H9 (cell line): ENCODE data around the gene LHX4. TPM values are rescaled to one million over a fixed set of nuclear protein-coding genes. Genes with fewer than 3 reads are reported as not detected.

ENCODE experiments used
- DNase-seq: peaks from one replicate; pipeline ENCODE4 v3.0.0-alpha.2; 2017
- H2AFZ ChIP-seq: one replicate; pipeline ENCODE4 v1.6.1; 2013; ENCODE audit warnings: mild to moderate bottlenecking, low read length, control low read depth, moderate library complexity
- H2AK5ac ChIP-seq: 2 replicates; pipeline ENCODE4 v1.6.1; 2013; ENCODE audit warnings: low read length, control low read depth, mixed read lengths; ENCODE audit not compliant: insufficient read length
- H2BK120ac ChIP-seq: one replicate; pipeline ENCODE4 v1.6.1; 2013; ENCODE audit warnings: low read depth, mild to moderate bottlenecking, low read length, control low read depth, inconsistent platforms; ENCODE audit not compliant: poor library complexity, severe bottlenecking
- H2BK12ac ChIP-seq: 2 replicates; pipeline ENCODE4 v1.6.1; 2013; ENCODE audit warnings: low read length, control low read depth, mixed read lengths, low read depth; ENCODE audit not compliant: insufficient read length
- H2BK15ac ChIP-seq: 2 replicates; pipeline ENCODE4 v1.6.1; 2013; ENCODE audit warnings: low read depth, low read length, control low read depth
- H2BK20ac ChIP-seq: one replicate; pipeline ENCODE4 v1.6.1; 2013; ENCODE audit warnings: low read depth, mild to moderate bottlenecking, low read length, control low read depth, inconsistent platforms; ENCODE audit not compliant: poor library complexity, severe bottlenecking
- H2BK5ac ChIP-seq: 2 replicates; pipeline ENCODE4 v1.6.1; 2013; ENCODE audit warnings: low read length, control low read depth, mixed read lengths; ENCODE audit not compliant: insufficient read length
- H3K14ac ChIP-seq: 2 replicates; pipeline ENCODE4 v1.6.1; 2013; ENCODE audit warnings: low read length, control low read depth; ENCODE audit not compliant: insufficient read depth
- H3K18ac ChIP-seq: 2 replicates; pipeline ENCODE4 v1.6.1; 2013; ENCODE audit warnings: low read depth, mild to moderate bottlenecking, mixed read lengths, low read length, control low read depth; ENCODE audit not compliant: insufficient read length
- H3K23ac ChIP-seq: 2 replicates; pipeline ENCODE4 v1.6.1; 2013; ENCODE audit warnings: low read length, control low read depth, mixed read lengths, low read depth; ENCODE audit not compliant: insufficient read length
- H3K23me2 ChIP-seq: 2 replicates; pipeline ENCODE4 v1.6.1; 2013; ENCODE audit warnings: low read depth, mild to moderate bottlenecking, mixed read lengths, low read length, control low read depth; ENCODE audit not compliant: insufficient read length, poor library complexity, severe bottlenecking
- H3K27ac ChIP-seq: 2 replicates; pipeline ENCODE4 v1.5.1; 2013; ENCODE audit warnings: low read length, control low read depth, mixed read lengths, low read depth; ENCODE audit not compliant: insufficient read length
- H3K27me3 ChIP-seq: 2 replicates; pipeline ENCODE4 v1.6.1; 2013; ENCODE audit warnings: low read length, control low read depth, inconsistent platforms; ENCODE audit not compliant: insufficient read depth
- H3K4ac ChIP-seq: 2 replicates; pipeline ENCODE4 v1.6.1; 2013; ENCODE audit warnings: low read depth, mild to moderate bottlenecking, control low read depth, inconsistent platforms, low read length, moderate library complexity
- H3K4me1 ChIP-seq: 2 replicates; pipeline ENCODE4 v1.6.1; 2013; ENCODE audit warnings: low read length, control low read depth, inconsistent platforms; ENCODE audit not compliant: insufficient read depth
- H3K4me2 ChIP-seq: 2 replicates; pipeline ENCODE4 v1.6.1; 2013; ENCODE audit warnings: low read length, control low read depth, mixed read lengths; ENCODE audit not compliant: insufficient read length, insufficient read depth
- H3K56ac ChIP-seq: 2 replicates; pipeline ENCODE4 v1.6.1; 2013; ENCODE audit warnings: low read depth, mild to moderate bottlenecking, mixed read lengths, low read length, control low read depth; ENCODE audit not compliant: insufficient read length
- H3K79me1 ChIP-seq: 2 replicates; pipeline ENCODE4 v1.6.1; 2013; ENCODE audit warnings: low read depth, mild to moderate bottlenecking, moderate library complexity, low read length, control low read depth, inconsistent platforms; ENCODE audit not compliant: insufficient read depth, poor library complexity, severe bottlenecking
- H3K79me2 ChIP-seq: 2 replicates; pipeline ENCODE4 v1.6.1; 2013; ENCODE audit warnings: low read length, control low read depth, inconsistent platforms; ENCODE audit not compliant: insufficient read depth
- H3K9ac ChIP-seq: 2 replicates; pipeline ENCODE4 v1.6.1; 2013; ENCODE audit warnings: low read length, control low read depth, mixed read lengths; ENCODE audit not compliant: insufficient read length; ENCODE audit errors: extremely low read depth
- H3K9me3 ChIP-seq: one replicate; pipeline ENCODE4 v1.6.1; 2013; ENCODE audit warnings: low read depth, low read length, inconsistent platforms; ENCODE audit not compliant: control insufficient read depth
- H3T11ph ChIP-seq: one replicate; pipeline ENCODE4 v1.6.1; 2013; ENCODE audit warnings: mild to moderate bottlenecking, low read length, control low read depth, inconsistent platforms
- H4K20me1 ChIP-seq: one replicate; pipeline ENCODE4 v1.6.1; 2013; ENCODE audit not compliant: control insufficient read depth, insufficient read length, insufficient read depth
- H4K5ac ChIP-seq: 2 replicates; pipeline ENCODE4 v1.6.1; 2013; ENCODE audit warnings: low read depth, mild to moderate bottlenecking, mixed read lengths, low read length, control low read depth; ENCODE audit not compliant: insufficient read length
- H4K8ac ChIP-seq: replicated peaks from 2 replicates; pipeline ENCODE4 v1.6.1; 2013; ENCODE audit warnings: low read length, control low read depth, mixed read lengths, low read depth; ENCODE audit not compliant: insufficient read length
- H4K91ac ChIP-seq: 2 replicates; pipeline ENCODE4 v1.6.1; 2013; ENCODE audit warnings: low read depth, mild to moderate bottlenecking, moderate library complexity, mixed read lengths, low read length, control low read depth; ENCODE audit not compliant: insufficient read length
- H3K27ac Mint-ChIP-seq, 3 experiments: 2 replicates in 2 of 3; 3 replicates in 1 of 3; pipeline ENCODE4 v1.8.0; 2020 to 2021; ENCODE audit warnings: mixed read lengths in 3 of 3, mild to moderate bottlenecking in 1 of 3, moderate library complexity in 1 of 3
- H3K27me3 Mint-ChIP-seq: 2 replicates; pipeline ENCODE4 v1.8.0; 2021; ENCODE audit warnings: low read depth, mild to moderate bottlenecking, moderate library complexity, mixed read lengths
- H3K36me3 Mint-ChIP-seq, 3 experiments: 2 replicates in 2 of 3; 3 replicates in 1 of 3; pipeline ENCODE4 v1.8.0; 2020 to 2021; ENCODE audit warnings: low read depth in 3 of 3, mixed read lengths in 3 of 3; ENCODE audit not compliant: insufficient read depth in 1 of 3
- H3K4me1 Mint-ChIP-seq, 2 experiments: 2 replicates each; pipeline ENCODE4 v1.8.0; 2020; ENCODE audit warnings: mixed read lengths in 2 of 2
- H3K4me3 Mint-ChIP-seq, 2 experiments: 2 replicates in 1 of 2; 3 replicates in 1 of 2; pipeline ENCODE4 v1.8.0; 2020 to 2021; ENCODE audit warnings: mild to moderate bottlenecking in 2 of 2, mixed read lengths in 2 of 2, moderate library complexity in 1 of 2
- H3K9me3 Mint-ChIP-seq, 2 experiments: 2 replicates in 1 of 2; 3 replicates in 1 of 2; pipeline ENCODE4 v1.8.0; 2020; ENCODE audit warnings: mild to moderate bottlenecking in 2 of 2, mixed read lengths in 2 of 2, moderate library complexity in 1 of 2
- CTCF ChIP-seq: fragments of 200-600 bp; sonication (generic); conservative IDR thresholded peaks from 3 replicates; pipeline ENCODE4 v1.8.0; 2021; ENCODE audit warnings: antibody characterized with exemption, mild to moderate bottlenecking
- total RNA-seq: library from RNA; stranded (reverse); gene quantifications from 2 replicates; pipeline ENCODE4 v1.2.1, GENCODE V29; 2021

The LHX4 gene
- total RNA-seq, 1 experiment from 2014 or later = 1.9 TPM

GRCh38 chr1:180286417-180286816 is 56.4 kb downstream of the LHX4 start:
- Mint-ChIP-seq H3K27ac (no peak overlapping the region), H3K9me3 (no peaks in the 10 kb centered on the region), H3K27me3 (no peaks in the 10 kb centered on the region), H3K36me3 (peaks cover 0 to 5% (median 0%) of the 10 kb centered on the region in 3 experiments; a peak in 2 of 7 replicates), H3K4me1 (peaks cover 0 to 4% of the 10 kb centered on the region in 2 experiments; a peak in 2 of 4 replicates), H3K4me3 (no peak overlapping the region)
- no peak overlapping the region for H3K9ac ChIP-seq
- no peak overlapping the region for H3K4ac ChIP-seq
- H4K91ac ChIP-seq = no peak overlapping the region
- no peak overlapping the region for H2AK5ac ChIP-seq
- no peaks in the 10 kb centered on the region for H3K9me3 ChIP-seq
- no peaks in the 10 kb centered on the region for H3K27me3 ChIP-seq
- H2BK120ac ChIP-seq = no peak overlapping the region
- H3K79me2 ChIP-seq = no peaks in the 10 kb centered on the region
- H2BK15ac ChIP-seq = no peak overlapping the region
- no peak overlapping the region for H2BK20ac ChIP-seq
- H3K18ac ChIP-seq = no peak overlapping the region
- H3T11ph ChIP-seq = no peak overlapping the region
- no peaks in the 10 kb centered on the region for H4K20me1 ChIP-seq
- no peak overlapping the region for H4K5ac ChIP-seq
- no peak overlapping the region for H3K56ac ChIP-seq
- H3K27ac ChIP-seq = no peak overlapping the region
- no peak overlapping the region for H2BK12ac ChIP-seq
- H4K8ac ChIP-seq = no peak overlapping the region
- H3K79me1 ChIP-seq = no peaks in the 10 kb centered on the region
- H3K23me2 ChIP-seq = no peaks in the 10 kb centered on the region
- H2AFZ ChIP-seq = no peak overlapping the region
- TF ChIP-seq CTCF = no peak
- no peaks in the 10 kb centered on the region for H3K4me1 ChIP-seq
- no peak overlapping the region for H3K4me2 ChIP-seq
- H3K23ac ChIP-seq = no peak overlapping the region
- no peak overlapping the region for H2BK5ac ChIP-seq
- no peak for DNase-seq
- no peak overlapping the region for H3K14ac ChIP-seq
